K562 (cell line): ENCODE results near the gene ACER3. TPM values are rescaled to one million over a fixed set of nuclear protein-coding genes. Genes with fewer than 3 reads are reported as not detected.

Experiments used
- ATAC-seq: fragments of 200-7000 bp; cut with Tn5 transposase; 3 replicates; pipeline ENCODE4 v1.9.1; 2020; ENCODE audit warnings: moderate library complexity
- BruUV-seq: library from RNA; stranded (reverse); fragments of 400-500 nt; replicated peaks from 2 replicates; lab custom pipeline; 2021; lab: Mats Ljungman, UMichigan
- CTCF ChIA-PET: fragments of 300-600 bp; formaldehyde crosslinking; extraction: SDS; loops from one replicate; lab custom pipeline; 2021; ENCODE audit warnings: low intra/inter-chr PET ratio; lab: Yijun Ruan, JAX
- POLR2A ChIA-PET: fragments of 300-600, 350-650 bp; sonication (Branson Sonifier 250); formaldehyde crosslinking; extraction: SDS; loops from one replicate; lab custom pipeline; 2021; ENCODE audit warnings: antibody characterized with exemption, inconsistent platforms; lab: Yijun Ruan, JAX
- DNase-seq, 4 experiments: peaks; one replicate each; pipeline versions ENCODE4 v3.0.0 to v3.0.0-alpha.2; 2011 to 2018; ENCODE audit warnings: low spot score in 3 of 4, mixed read lengths in 3 of 4; ENCODE audit errors: extremely low read depth in 1 of 4
- FAIRE-seq: peaks from 2 replicates; lab custom pipeline; 2011; peaks lifted over from hg19 to GRCh38; lab: Jason Lieb, UNC
- H2AFZ ChIP-seq: 2 replicates; pipeline ENCODE4 v1.6.0; 2011; ENCODE audit warnings: low read depth, low read length, control low read depth, inconsistent platforms
- H3K27ac ChIP-seq: fragments of 200-600 bp; 3 replicates; pipeline ENCODE4 v1.8.0; 2011; ENCODE audit warnings: low read depth, mild to moderate bottlenecking, control low read depth, inconsistent platforms, low read length, moderate library complexity, mixed read lengths; ENCODE audit errors: extremely low read depth
- H3K27me3 ChIP-seq, 2 experiments: fragments of 300-600 bp in 1 of 2; 2 replicates in 1 of 2; 3 replicates in 1 of 2; pipeline versions ENCODE4 v1.6.0 to v1.8.0; 2011; ENCODE audit warnings: inconsistent platforms in 2 of 2, low read length in 2 of 2, mild to moderate bottlenecking in 1 of 2, mixed read lengths in 1 of 2, moderate library complexity in 1 of 2; ENCODE audit not compliant: control insufficient read depth in 2 of 2, insufficient read depth in 2 of 2
- H3K36me3 ChIP-seq: fragments of 300-600 bp; 3 replicates; pipeline ENCODE4 v1.8.0; 2011; ENCODE audit warnings: mild to moderate bottlenecking, low read length, inconsistent platforms; ENCODE audit not compliant: control insufficient read depth, insufficient read depth
- H3K4me1 ChIP-seq, 2 experiments: fragments of 200-600 bp in 1 of 2; replicated peaks in 1 of 2; 2 replicates in 1 of 2; 3 replicates in 1 of 2; pipeline versions ENCODE4 v1.5.1 to v1.8.0; 2011; ENCODE audit warnings: inconsistent platforms in 2 of 2, low read length in 2 of 2, mild to moderate bottlenecking in 1 of 2, mixed read lengths in 1 of 2, moderate library complexity in 1 of 2; ENCODE audit not compliant: control insufficient read depth in 2 of 2, insufficient read depth in 2 of 2
- H3K4me2 ChIP-seq: 2 replicates; pipeline ENCODE4 v1.6.1; 2011; ENCODE audit warnings: low read length, control low read depth, inconsistent platforms, mixed read lengths; ENCODE audit not compliant: insufficient read depth
- H3K4me3 ChIP-seq: fragments of 200-600 bp; sonication (generic), shearing (Covaris generic); 2 replicates; pipeline ENCODE4 v1.5.1; 2016; ENCODE audit warnings: control low read depth, inconsistent platforms
- H3K79me2 ChIP-seq: fragments of 200-600 bp; 3 replicates; pipeline ENCODE4 v1.8.0; 2011; ENCODE audit warnings: low read length, inconsistent platforms; ENCODE audit not compliant: control insufficient read depth, insufficient read depth
- H3K9ac ChIP-seq, 2 experiments: 2 replicates each; pipeline versions ENCODE4 v1.6.0 to v1.6.1; 2011; ENCODE audit warnings: low read depth in 2 of 2, low read length in 2 of 2, control low read depth in 1 of 2, inconsistent platforms in 1 of 2, mild to moderate bottlenecking in 1 of 2, mixed read lengths in 1 of 2; ENCODE audit not compliant: insufficient read depth in 1 of 2
- H3K9me1 ChIP-seq: one replicate; pipeline ENCODE4 v1.6.0; 2011; ENCODE audit warnings: inconsistent platforms, mild to moderate bottlenecking, low read length, moderate library complexity; ENCODE audit not compliant: control insufficient read depth, insufficient read depth
- H3K9me3 ChIP-seq: replicated peaks from 2 replicates; pipeline ENCODE4 v1.5.1; 2011; ENCODE audit warnings: low read depth, low read length, inconsistent platforms; ENCODE audit not compliant: control insufficient read depth, insufficient read depth
- H4K20me1 ChIP-seq: replicated peaks from 2 replicates; pipeline ENCODE4 v1.6.1; 2011; ENCODE audit warnings: low read length, inconsistent platforms, mixed read lengths; ENCODE audit not compliant: control insufficient read depth, insufficient read depth
- CBX5 ChIP-seq: IDR thresholded peaks from 2 replicates; pipeline ENCODE4 v1.6.1; 2014; ENCODE audit warnings: low read depth, borderline replicate concordance
- SMARCE1 ChIP-seq: fragments of 450-650 bp; IDR thresholded peaks from 2 replicates; pipeline ENCODE4 v1.7.1; 2016; ENCODE audit warnings: mild to moderate bottlenecking
- TRIM28 ChIP-seq: fragments of 450-650 bp; IDR thresholded peaks from 2 replicates; pipeline ENCODE4 v1.6.1; 2017
- ZBTB17 ChIP-seq: fragments of 450-650 bp; formaldehyde crosslinking; IDR thresholded peaks from 2 replicates; pipeline ENCODE4 v1.4.0; 2020; ENCODE audit warnings: mild to moderate bottlenecking
- ZNF384 ChIP-seq: IDR thresholded peaks from 2 replicates; pipeline ENCODE4 v1.6.1; 2012; ENCODE audit warnings: low read depth, low read length, improper control_type of control experiment
- WGBS: fragments of 100-300 bp; shearing (Covaris generic); methylation state at CpG from one replicate; pipeline ENCODE4 v1.1.6; 2016; ENCODE audit warnings: low coverage, mixed read lengths; ENCODE audit not compliant: insufficient coverage; ENCODE audit errors: missing lambda C conversion rate; 5-methylcytosine and 5-hydroxymethylcytosine counted together
- in situ Hi-C: fragments of 300-500 bp; cut with MboI; formaldehyde crosslinking; loops from 4 replicates; pipeline ENCODE4 v1.15.0; 2018; ENCODE audit warnings: inconsistent platforms, mixed read lengths
- intact Hi-C: fragments of 100-400 bp; cut with micrococcal nuclease; formaldehyde crosslinking; loops from 2 replicates; pipeline ENCODE4 v1.14.2; 2022
- polyA plus RNA-seq, 8 experiments: library from polyadenylated mRNA; depleted of rRNA in 4 of 8; stranded (reverse) in 5 of 8; unstranded in 3 of 8; fragments of >200 nt; fragmentation: Nextera tagmentation in 2 of 8; fragmentation: Illumina TruSeq in 1 of 8; extraction: Ambion mirVana in 2 of 8; extraction: Trizol in 1 of 8; gene quantifications; 2 replicates each; pipeline versions ENCODE4 v1.2.1 to v1.2.3, GENCODE V29; 2011 to 2014; ENCODE audit warnings: inconsistent platforms in 1 of 8, missing spikeins in 1 of 8
- total RNA-seq, 7 experiments: library from RNA; depleted of rRNA in 6 of 7; stranded (reverse); fragments of >200 nt in 6 of 7; fragmentation: Illumina TruSeq in 2 of 7; extraction: Trizol in 2 of 7; gene quantifications; 2 replicates each; pipeline versions ENCODE4 v1.2.1 to v1.2.3, GENCODE V29; 2011 to 2021; ENCODE audit warnings: low replicate concordance in 1 of 7

ACER3 gene
- total and polyA plus RNA-seq, 9 of the 15 experiments (the other 6 are each of a cell fraction or from before 2014, with no cell fraction given): 2.0 to 23.8 (median 9.5) TPM

- FAIRE-seq: no peak
- ChIA-PET CTCF (no interaction called here), POLR2A (interaction anchor here (0.6 to 1.3 kb wide), 3 partner anchors 20 to 253 kb away, joined by 3 to 4 read pairs (median 3); no protein-coding TSS in a partner anchor)
- Histone ChIP-seq H3K27me3 (peaks cover 2 to 16% of the 10 kb centered on the region in 2 experiments; a peak in 2 of 5 replicates), H3K79me2 (no peaks in the 10 kb centered on the region), H3K4me2 (no peak overlapping the region), H3K4me3 (no peak overlapping the region), H3K9ac (no peak overlapping the region), H3K27ac (no peak overlapping the region), H3K9me1 (no peaks in the 10 kb centered on the region), H2AFZ (no peak overlapping the region), H3K4me1 (peaks cover 8 to 15% of the 10 kb centered on the region in 2 experiments; a peak in 4 of 5 replicates), H3K9me3 (no peaks in the 10 kb centered on the region), H3K36me3 (no peaks in the 10 kb centered on the region), H4K20me1 (no peaks in the 10 kb centered on the region)
- no peak for DNase-seq
- no peak for ATAC-seq
- intact Hi-C loops (no loop called here), in situ Hi-C loops (no loop called here)
- 4% methylated on average over 4 of the region's 5 CpGs for WGBS
- BruUV-seq: no TSS peak
- TF ChIP-seq ZBTB17 (CRISPR knock-in tag): no peak
These were observed 195.2 kb downstream of the ACER3 start for GRCh38 chr11:77055913-77056312.

- Histone ChIP-seq H2AFZ (no peak overlapping the region), H3K27me3 (peaks cover 2 to 16% of the 10 kb centered on the region in 2 experiments; a peak in 2 of 5 replicates), H3K79me2 (no peaks in the 10 kb centered on the region), H3K9me3 (no peaks in the 10 kb centered on the region; the same call in 1 of the 2 replicates), H3K9ac (no peak overlapping the region), H3K4me3 (no peak overlapping the region), H3K4me2 (no peak overlapping the region), H3K4me1 (peaks cover 8 to 15% of the 10 kb centered on the region in 2 experiments; a peak in 4 of 5 replicates), H3K27ac (no peak overlapping the region), H3K36me3 (no peaks in the 10 kb centered on the region), H4K20me1 (no peaks in the 10 kb centered on the region), H3K9me1 (no peaks in the 10 kb centered on the region)
- no peak for DNase-seq
- intact Hi-C loops: no loop called here
- WGBS: 0% methylated on average over 3 of the region's 3 CpGs
- no peak for ATAC-seq
- BruUV-seq: no TSS peak
- no peak for FAIRE-seq
- POLR2A ChIA-PET: no interaction called here
- CTCF ChIA-PET: no interaction called here
- in situ Hi-C loops: no loop called here
- TF ChIP-seq ZNF384: no peak
- TF ChIP-seq CBX5: 0 out of 2 replicates have a peak, but pooled peaks have one; percentile 55
- no peak for TF ChIP-seq SMARCE1
- 0 out of 2 replicates have a peak, but pooled peaks have one; percentile 21 for TF ChIP-seq TRIM28
These were observed 196.2 kb downstream of the ACER3 start for GRCh38 chr11:77056814-77057402.
